HG02981 (cell line): ENCODE measurements around the gene CLEC2L.

Source experiments
- ATAC-seq: cut with Tn5 transposase; IDR thresholded peaks from one replicate; pipeline ENCODE4 v1.9.1; 2021; ENCODE audit warnings: mild to moderate bottlenecking, moderate library complexity; ENCODE audit not compliant: unreplicated experiment

Gene CLEC2L

DNA sequence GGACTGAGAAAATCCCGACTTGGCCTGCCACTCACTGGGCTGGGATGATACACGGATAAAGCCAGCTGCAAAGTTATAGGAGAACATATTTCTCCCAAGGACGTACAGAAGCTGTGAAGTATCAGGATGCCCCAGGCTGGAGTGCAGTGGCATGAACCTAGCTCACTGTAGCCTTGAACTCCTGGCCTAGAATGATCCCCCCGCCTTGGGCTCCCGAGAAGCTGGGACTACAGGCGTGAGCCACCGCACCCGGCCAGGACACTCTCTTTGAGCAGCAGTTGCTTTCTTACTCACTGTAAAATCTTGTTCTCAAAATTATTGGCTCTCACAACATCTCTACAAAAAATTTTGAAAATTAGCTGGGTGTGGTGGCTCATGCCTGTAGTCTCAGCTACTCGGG, 50.4 kb downstream of the CLEC2L start:
- no peak for ATAC-seq

DNA sequence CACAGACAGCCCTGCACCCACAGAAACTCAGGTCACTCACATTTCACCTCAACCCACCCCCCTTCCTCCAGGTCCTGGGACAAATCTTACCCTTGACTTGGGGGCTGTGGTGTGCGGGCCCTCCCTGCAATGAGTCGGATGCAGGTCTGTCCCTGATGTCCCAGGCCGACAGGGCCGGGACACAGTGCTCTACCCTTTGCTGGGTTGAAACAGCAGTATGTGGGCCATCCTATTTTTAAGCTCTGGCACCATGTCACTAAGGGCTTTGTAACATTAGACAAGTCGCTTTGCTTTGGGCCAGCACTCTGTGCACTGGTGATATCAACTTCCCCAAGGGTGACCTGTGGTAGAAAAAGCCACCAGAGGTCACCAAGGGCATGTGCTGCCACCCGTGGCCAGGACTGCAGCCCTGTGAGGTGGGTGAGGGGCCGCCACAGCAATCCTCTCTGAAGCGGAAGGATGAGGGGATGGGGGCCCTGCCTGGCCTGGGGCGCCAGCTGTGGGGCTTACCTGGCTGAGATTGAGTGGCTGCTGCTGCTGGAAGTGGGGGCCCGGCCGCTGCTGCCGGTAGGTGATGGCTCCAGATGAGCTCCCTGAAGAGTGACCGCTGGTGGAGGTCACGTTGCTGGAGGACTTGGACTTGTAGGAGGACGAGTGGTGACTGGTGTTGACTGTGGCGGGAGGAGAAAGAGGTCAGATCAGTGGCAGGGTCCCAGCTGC, 51.3 kb downstream of the CLEC2L start:
- no peak for ATAC-seq

DNA sequence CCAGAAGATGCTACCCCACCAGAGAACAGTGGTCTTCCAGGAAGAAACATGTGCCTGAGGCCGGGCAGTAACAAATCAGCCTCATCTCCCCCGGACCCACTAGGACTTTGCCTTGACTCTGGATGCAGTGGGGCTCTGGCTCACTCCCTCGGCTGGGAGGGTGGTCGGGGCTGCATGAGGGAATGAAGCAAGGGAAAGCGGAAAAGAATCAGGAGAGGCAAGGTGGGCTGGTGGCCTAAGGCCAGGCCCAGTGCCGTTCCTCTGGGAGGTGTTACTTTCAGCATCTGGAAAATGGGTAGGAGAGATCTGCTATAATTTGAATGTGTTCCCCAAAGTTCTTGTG, 51.8 kb downstream of the CLEC2L start:
- no peak for ATAC-seq

DNA sequence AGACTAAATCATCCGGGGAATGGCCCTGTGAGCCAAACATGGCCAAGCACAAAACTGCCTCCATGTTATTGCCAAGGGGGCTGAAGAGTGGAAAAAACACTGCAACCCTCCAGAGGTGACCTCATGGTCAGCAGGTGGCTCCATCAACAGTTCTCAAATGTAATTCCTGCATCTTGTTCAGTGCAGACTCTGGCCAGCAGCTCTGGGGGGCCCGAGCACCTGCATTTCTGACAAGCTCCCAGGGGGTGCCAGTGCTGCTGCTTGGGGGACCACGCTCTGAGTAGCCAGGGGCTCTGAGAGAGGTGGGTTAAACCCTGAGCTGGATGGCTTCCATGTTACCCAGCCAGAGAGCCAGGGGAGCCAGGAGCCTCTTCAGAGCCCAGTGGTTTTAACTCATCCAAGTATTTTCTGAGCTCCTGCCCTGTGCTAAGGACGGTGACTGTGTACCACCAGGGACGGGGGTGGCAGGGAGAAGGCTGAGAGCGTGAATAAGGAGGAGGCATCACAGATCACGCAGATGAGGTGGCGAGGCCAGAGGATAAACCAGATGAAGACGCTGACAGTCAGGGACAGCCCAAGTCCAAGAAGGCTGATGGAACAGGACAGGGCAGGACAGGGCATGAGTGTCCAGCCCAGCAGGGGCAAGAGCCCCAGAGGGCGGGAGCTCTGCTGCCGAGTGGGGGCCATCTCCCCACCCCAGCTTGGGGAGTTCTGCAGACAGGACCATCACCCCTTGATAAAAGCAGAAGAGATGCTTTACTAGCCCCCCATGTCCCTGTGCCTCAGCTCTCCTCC, 52.9 kb downstream of the CLEC2L start:
- no peak for ATAC-seq

DNA sequence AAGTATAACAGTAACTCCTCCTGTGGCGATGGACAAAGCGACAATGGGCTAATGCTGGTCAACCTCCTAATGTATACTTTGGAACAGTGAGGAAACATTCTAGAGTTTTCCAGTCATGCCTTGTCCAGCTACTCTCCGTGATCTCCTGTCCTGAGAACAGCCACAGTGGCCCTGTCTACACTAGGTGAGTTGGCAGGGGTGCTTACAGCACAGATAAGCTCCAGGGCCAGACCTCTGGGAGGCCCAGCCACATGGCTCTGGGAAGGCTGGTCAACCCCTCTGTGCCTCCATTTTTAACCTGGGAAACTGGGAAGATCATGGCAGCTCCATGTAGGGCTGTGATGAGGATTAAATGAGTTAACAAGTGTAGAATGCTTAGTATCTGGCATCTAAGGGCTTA, 57.0 kb downstream of the CLEC2L start:
- no peak for ATAC-seq

DNA sequence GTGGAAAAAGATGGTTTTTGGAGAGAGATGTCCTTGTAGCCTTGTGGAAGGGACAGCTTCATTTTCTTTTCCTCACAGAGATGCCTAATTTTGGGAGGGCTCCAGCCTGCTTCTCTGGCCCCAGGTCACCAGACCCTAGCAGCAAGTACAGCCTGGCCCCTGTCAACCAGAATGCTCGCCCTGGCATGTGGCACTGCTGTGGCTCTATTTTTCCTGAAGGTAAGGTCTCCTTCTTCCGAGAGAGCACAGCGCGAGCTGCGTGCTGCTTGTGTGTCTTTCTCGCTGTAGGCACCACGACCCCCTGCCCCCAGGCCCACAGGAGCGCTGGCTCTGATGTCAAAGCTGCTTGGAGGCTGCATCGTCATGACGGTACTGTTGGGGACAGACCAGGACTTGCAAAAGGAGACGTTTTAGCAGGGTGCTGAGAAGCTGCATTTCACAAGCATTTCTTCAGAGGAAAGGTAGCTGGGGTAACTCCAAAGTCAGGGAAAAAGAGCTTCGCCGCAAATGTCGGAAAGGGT, 58.7 kb downstream of the CLEC2L start:
- no peak for ATAC-seq

DNA sequence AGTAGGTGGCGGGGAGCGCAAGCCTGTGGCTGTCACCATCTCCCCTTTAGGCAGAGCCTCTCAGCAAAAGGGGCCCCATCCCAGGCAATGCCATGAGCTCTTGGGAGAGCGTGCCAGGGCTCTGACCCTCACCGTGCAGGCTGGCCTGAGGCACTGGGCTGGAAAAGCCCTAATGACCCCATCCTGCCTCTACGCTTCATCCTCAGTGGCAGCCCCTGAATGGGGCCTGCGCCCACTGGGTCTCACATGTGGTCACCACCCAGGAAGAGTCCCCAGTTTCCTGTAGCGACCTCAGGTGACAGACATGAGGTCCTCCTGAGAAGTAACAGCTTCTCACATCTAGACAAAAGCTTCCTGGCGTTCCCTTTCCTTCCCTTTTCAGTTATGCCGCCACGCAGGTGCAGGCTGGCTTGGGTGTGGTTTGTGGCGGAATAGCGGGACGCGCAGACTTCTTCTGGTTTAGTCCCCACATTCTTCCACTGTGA, 59.2 kb downstream of the CLEC2L start:
- ATAC-seq, result no peak

DNA sequence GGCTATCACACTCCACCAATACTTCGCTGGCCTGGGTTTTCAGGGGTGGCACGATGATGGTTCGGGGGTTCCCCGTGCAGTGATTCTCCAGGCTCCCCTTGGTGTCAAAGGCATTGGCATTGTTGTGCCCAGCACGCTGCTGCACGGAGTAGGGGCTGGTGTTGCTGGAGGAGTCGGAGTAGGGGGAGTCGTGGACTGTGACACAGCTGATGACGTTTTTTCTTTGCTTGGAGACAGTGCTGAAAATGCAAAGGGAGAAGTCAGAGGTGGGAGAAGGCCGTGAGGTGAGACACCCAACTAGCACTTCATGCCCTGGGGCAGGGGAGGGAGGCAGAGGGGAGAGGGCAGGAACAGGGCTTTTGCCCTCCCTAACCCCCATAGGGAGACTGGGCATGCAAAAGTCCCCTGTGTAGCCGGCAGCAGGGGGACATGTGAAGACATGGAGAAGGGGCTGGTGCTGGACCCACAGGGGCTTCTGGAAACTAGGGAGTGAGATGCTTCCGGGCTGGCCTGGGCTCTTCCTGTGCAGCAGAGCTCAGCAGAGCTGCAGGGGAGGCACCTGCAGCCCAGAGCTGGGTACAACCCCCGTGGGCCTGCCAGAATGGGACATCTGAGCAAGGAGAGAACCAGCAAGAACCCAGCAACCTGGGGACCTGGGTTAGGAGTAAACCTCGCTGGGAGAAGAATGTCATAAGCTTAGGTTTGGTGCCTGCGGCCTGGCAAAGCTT, 60.5 kb downstream of the CLEC2L start:
- no peak for ATAC-seq

DNA sequence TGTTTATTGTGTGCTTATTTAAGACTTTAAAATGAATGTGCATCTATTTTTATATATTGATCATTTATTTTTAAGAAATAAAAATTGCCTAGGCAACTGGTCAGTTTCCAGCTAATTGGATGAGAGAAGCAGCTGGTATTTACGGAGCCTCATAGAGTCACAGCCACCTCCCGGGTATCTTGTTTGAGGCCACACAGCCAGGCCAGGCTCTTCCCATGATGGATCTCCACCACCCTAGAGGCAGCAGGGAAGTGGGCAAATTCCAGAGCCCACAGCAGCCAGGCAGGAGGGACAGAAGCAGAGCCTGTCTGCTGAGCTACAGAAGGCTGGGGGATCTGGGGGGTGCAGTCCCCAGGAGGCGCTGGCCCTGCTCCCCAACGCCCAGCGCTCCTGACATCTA, 61.6 kb downstream of the CLEC2L start:
- ATAC-seq, result no peak

DNA sequence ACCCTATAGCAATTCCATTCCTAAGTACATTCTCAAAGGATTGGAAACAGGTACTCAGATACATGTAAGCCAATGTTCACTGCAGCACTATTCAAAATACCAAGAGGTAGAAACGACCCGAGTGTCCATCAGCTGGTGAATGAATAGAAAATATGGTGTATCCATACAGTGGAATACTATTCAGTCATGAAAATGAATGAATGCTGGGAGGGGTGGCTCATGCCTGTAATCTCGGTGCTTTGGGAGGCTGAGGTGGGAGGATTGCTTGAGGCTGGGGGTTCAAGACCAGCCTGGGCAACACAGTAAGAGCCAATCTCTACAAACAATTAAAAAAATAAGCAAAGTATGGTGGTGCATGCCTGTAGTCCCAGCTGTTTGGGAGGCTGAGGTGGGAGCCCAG, 62.8 kb downstream of the CLEC2L start:
- no peak for ATAC-seq

DNA sequence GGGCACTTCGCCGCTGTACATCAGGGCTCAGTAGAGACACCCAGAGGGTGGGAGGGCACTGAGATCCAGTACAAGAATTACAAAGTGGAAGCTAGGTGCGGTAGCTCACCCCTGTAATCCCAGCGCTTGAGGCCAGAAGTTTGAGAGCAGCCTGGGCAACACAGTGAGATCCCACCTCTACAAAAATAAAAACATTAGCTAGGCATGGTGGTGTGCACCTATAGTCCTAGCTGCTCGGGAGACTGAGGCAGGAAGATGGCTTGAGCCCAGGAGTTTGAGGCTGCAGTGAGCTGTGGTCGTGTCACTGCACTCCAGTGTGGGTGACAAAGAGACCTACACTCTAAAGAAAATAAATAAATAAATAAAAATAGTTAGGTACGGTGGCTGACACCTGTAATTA, 64.0 kb downstream of the CLEC2L start:
- no peak for ATAC-seq

DNA sequence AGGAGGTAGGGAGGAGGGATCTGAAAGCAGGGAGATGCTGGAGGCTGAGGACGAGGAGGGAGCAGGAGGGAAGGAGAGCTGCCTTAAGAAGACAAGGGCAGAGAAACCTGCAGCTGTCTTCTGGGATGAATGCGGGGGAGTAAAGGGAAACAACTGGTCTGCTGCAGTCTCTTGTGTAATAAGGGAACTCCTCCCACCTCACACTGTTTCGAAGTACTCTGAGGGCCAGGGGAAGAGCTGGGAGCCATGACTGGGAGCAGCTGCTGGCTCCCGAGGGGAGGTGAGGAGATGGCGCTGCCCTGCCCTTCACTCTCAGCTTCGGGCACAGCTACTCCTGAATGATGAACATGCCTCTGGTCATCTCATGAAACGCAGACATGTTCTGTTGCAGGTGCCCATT, 65.1 kb downstream of the CLEC2L start:
- no peak for ATAC-seq

DNA sequence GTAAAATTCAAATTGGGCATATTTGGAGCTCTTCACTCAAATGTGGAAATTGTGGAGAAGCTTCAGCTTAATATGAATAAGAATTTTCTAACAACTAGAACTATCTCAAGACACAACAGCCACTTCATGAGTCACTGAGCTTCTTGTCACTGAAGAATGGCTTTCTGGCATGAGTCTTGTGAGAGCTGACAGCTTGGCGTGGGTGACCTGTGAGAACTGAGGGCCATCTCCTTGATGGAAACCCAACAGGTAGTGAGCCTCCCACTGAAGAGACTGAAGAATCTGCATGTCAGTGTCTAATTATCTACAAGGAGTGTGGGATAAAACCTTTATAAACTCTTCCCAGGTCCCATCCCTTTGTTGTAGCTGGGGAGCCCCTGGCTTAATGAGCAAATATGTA, 66.0 kb downstream of the CLEC2L start:
- ATAC-seq, result no peak

DNA sequence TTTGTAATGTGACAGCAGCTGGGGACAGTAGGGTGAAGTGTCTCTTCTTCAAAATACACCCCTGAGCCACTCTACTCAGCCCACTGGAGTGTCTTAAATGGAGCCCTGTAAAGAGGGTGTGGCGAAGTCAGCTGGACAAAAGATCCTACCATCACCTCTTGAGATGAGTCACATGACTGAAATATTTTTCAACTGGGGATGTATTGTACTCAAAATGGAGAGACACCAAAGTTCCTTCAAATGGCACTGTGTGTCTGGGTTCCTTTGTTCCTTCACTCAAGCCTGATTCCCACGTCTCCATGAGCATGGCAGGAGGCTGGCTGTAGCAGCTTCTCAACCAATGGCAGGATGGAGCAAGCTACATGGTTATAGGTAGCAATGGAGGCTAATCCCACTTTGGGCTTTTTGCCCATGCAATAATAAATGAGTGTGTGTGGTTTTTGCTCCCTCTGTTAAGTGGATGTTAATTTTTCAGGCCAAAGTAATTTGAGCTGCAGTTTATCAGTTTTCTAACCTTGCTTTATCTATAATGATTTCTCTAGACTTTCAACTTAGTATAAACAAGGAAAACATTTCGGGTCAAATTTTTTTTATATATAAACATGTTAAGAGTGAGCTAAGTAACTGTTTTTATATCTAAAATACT, 68.2 kb downstream of the CLEC2L start:
- no peak for ATAC-seq

DNA sequence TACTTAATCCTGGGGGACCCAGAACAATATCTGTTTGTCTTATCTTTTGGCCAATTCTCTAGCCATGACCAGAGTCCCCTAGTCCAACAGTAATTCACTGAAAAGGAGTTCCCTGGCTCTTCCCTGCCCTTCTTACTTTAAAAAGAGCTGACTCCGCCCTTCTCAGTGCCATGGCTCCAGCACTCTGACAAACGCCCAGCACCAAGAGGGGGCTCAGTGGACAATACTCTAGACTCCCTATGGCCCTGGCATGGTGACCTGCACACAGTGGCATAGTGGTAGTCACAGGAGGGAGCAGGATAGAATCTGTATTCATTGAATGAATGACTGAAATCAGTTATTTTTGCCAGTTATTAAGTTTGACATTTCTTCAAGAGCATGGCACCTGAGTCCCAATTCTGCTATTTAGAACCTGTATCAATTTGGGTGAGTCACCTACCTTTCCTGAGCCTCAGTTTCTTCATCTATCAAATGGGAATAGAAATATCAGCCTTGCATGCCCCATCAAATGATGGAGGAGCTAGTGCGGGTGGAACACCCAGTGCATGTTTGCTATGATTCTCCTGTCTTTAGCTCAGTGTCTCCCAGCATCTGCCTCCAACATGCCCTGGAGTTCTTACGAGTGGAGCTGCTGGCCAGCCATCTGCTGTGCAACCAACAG, 69.4 kb downstream of the CLEC2L start:
- ATAC-seq, result no peak

DNA sequence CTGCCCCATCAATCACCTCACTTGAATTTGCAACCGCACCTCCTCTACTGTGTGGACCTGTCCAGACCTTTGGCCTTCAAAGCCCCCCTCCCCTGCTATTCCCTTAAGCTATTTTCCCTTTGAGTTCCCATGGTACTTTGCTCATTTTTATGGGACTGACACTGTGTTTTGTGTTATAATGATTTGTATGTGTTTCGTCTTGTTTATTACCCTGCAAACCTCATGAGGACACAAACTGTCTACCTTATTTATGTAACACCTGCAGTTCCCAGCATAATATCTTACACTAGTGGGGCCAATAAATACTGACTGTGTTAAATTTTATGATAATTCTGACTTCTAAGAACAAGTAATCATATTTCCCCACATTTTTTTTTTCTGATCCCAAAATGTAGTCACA, 70.6 kb downstream of the CLEC2L start:
- no peak for ATAC-seq
